BLaER1 (cell line): ENCODE results near the gene RETREG3.
"Not testable (repeated sequence)": the region's sequence is repeated elsewhere in the genome, so short reads cannot be mapped to it uniquely, and the experiment has no call there.

Experiments used
- H3K27ac ChIP-seq: shearing (Covaris generic); formaldehyde crosslinking; 2 replicates; pipeline ENCODE4 v1.8.1; 2022
- H3K27me3 ChIP-seq: shearing (Covaris generic); formaldehyde crosslinking; 2 replicates; pipeline ENCODE4 v1.8.1; 2022
- H3K36me3 ChIP-seq: shearing (Covaris generic); formaldehyde crosslinking; 2 replicates; pipeline ENCODE4 v1.8.1; 2022
- H3K4me1 ChIP-seq: shearing (Covaris generic); formaldehyde crosslinking; 2 replicates; pipeline ENCODE4 v1.8.1; 2022
- H3K4me2 ChIP-seq: shearing (Covaris generic); formaldehyde crosslinking; 2 replicates; pipeline ENCODE4 v1.8.1; 2022
- H3K4me3 ChIP-seq: shearing (Covaris generic); formaldehyde crosslinking; 2 replicates; pipeline ENCODE4 v1.8.1; 2022
- H3K9ac ChIP-seq: shearing (Covaris generic); formaldehyde crosslinking; 2 replicates; pipeline ENCODE4 v1.8.1; 2022
- H3K9me3 ChIP-seq: shearing (Covaris generic); formaldehyde crosslinking; 2 replicates; pipeline ENCODE4 v1.8.1; 2022
- H4K20me1 ChIP-seq: shearing (Covaris generic); formaldehyde crosslinking; 2 replicates; pipeline ENCODE4 v1.8.1; 2022
- Cebpa-rat ChIP-seq: shearing (Covaris generic); IDR thresholded peaks from 2 replicates; pipeline ENCODE4 v1.8.1; 2022

RETREG3 gene

DNA sequence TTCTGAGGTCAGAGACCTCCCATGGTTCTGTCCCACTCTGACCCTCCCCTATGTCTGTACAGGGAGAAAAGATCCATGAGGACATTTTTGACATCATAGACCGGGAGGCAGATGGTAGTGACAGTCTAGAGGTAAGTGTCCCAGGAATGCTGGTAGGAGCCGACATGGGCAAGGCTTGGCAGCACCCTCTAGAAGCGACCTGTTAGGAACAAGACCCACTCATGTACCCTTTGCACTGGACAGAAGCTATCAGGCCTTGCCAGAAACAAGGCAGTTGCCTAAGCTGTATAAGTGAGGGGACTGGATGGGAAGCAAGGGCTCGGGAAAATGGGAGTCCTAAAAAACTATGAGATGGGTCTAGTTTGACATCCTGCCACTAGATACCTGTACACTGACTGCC lies 2.8 kb upstream of the RETREG3 start:
- Histone ChIP-seq H3K4me2 (no peak overlapping the region), H3K27me3 (no peaks in the 10 kb centered on the region), H3K4me1 (peaks cover 32% of the 10 kb centered on the region), H3K36me3 (peaks cover 46% of the 10 kb centered on the region), H3K27ac (no peak overlapping the region), H3K4me3 (no peak overlapping the region), H3K9me3 (no peaks in the 10 kb centered on the region), H3K9ac (no peak overlapping the region), H4K20me1 (peaks cover 20% of the 10 kb centered on the region)
- TF ChIP-seq Cebpa-rat = no peak

- not testable (repeated sequence) for H3K27me3 ChIP-seq, H3K9me3 ChIP-seq
- Histone ChIP-seq H4K20me1 (peaks cover 39% of the 10 kb centered on the region), H3K9ac (peak overlapping the region; percentile 94), H3K36me3 (peaks cover 35% of the 10 kb centered on the region), H3K4me3 (peak overlapping the region; percentile 98), H3K27ac (peak overlapping the region; percentile 88), H3K4me1 (peaks cover 38% of the 10 kb centered on the region), H3K4me2 (peak overlapping the region; percentile 84)
These were observed 934 bp upstream of the RETREG3 start for GRCh38 chr17:42609814-42610801.

DNA sequence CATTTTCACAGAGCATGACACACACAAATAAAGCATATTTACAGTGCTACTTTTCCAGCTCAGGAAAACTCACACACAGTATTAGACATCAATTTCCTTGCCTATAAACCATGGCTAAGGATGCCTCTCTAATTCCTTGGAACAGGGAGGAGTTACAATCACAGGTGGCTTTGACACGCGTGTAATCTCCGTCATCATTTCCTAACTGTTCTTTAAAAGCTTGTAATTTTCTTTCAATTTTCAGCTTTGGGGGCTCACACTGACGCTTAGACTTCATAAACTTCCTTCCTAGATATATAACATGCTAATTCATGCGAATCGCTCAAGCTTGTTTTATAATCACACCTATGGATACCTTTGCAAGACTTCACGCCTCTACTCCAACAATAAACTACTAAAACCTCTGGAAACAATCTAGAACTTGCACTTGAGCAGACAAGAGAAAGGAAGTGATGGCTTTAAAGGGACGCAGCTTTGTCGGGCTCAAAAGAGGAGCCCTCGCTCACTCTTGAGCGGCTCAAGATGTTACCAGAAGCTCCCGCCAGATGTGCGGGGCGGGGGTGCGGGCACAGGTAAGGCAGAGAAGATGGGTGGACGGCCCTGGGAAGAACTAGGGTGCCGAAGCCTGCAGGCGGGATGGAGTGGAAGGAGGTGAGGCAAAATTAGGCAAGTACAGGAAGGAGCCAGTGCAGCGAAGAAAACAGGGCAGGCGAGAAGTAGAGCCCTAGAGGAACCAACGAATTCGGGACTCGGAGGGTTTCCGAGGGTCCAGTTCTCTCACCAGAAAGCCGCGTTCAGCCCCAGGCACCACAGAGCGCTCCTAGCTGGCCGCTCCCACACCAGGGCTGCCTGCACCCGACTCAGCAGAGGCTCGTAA lies 631 bp downstream of the RETREG3 start:
- Histone ChIP-seq H4K20me1 (peaks cover 54% of the 10 kb centered on the region), H3K4me1 (peaks cover 41% of the 10 kb centered on the region), H3K27ac (peak overlapping the region; percentile 92), H3K4me3 (peak overlapping the region; percentile 98), H3K9me3 (no peaks in the 10 kb centered on the region), H3K9ac (peak overlapping the region; percentile 95), H3K36me3 (peaks cover 26% of the 10 kb centered on the region), H3K4me2 (peak overlapping the region; percentile 93), H3K27me3 (no peaks in the 10 kb centered on the region)
- TF ChIP-seq Cebpa-rat = no peak

GRCh38 chr17:42607769-42608168 lies 1.4 kb downstream of the RETREG3 start:
- Histone ChIP-seq H3K4me2 (peak overlapping the region; percentile 93), H3K27me3 (no peaks in the 10 kb centered on the region), H3K36me3 (peaks cover 19% of the 10 kb centered on the region), H3K4me1 (peaks cover 47% of the 10 kb centered on the region), H3K9ac (peak overlapping the region; percentile 95; the same call in 1 of the 2 replicates), H3K4me3 (peak overlapping the region; percentile 98), H3K9me3 (no peaks in the 10 kb centered on the region), H4K20me1 (peaks cover 62% of the 10 kb centered on the region), H3K27ac (0 out of 2 replicates have a peak overlapping the region, but pooled peaks have one; percentile 92)
- TF ChIP-seq Cebpa-rat = no peak

DNA sequence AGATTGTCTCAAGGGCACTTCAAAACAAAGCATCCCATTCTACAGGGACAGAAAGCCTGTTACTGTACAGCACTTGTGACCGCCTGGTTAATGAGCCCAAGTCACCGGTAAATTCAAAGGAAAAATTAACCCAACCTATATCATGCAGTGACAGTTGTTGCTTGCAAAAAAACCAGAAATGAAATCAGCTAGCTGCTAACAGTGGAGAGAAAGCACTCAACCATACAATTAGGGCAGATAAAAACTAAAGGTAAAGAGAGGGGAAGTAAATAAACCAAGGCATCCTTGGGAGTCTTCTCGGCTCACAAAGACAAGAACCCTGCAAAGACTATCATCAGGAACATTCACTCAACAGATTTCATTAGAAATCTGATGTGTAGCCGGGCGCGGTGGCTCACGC lies 5.9 kb downstream of the RETREG3 start:
- no peaks in the 10 kb centered on the region for H3K9me3 ChIP-seq
- H4K20me1 ChIP-seq = peaks cover 93% of the 10 kb centered on the region
- no peak overlapping the region for H3K4me3 ChIP-seq
- no peaks in the 10 kb centered on the region for H3K27me3 ChIP-seq
- H3K4me1 ChIP-seq = peaks cover 52% of the 10 kb centered on the region
- no peak overlapping the region for H3K4me2 ChIP-seq
- peaks cover 16% of the 10 kb centered on the region for H3K36me3 ChIP-seq
- no peak for TF ChIP-seq Cebpa-rat
- H3K27ac ChIP-seq = no peak overlapping the region
- no peak overlapping the region for H3K9ac ChIP-seq

- no peak for TF ChIP-seq Cebpa-rat
- Histone ChIP-seq H3K9ac (peak overlapping the region; percentile 39), H3K27me3 (no peaks in the 10 kb centered on the region), H4K20me1 (peaks cover 83% of the 10 kb centered on the region), H3K4me2 (peak overlapping the region; percentile 77), H3K36me3 (peaks cover 40% of the 10 kb centered on the region), H3K4me1 (peaks cover 30% of the 10 kb centered on the region), H3K27ac (peak overlapping the region; percentile 53; the same call in 1 of the 2 replicates), H3K9me3 (no peaks in the 10 kb centered on the region), H3K4me3 (no peak overlapping the region)
These were observed 10.3 kb downstream of the RETREG3 start for GRCh38 chr17:42598905-42599304.

GRCh38 chr17:42596386-42596785 lies 12.8 kb downstream of the RETREG3 start:
- H3K4me2 ChIP-seq = no peak overlapping the region
- no peak overlapping the region for H3K9ac ChIP-seq
- H3K4me1 ChIP-seq = peaks cover 21% of the 10 kb centered on the region
- no peaks in the 10 kb centered on the region for H3K27me3 ChIP-seq
- H3K27ac ChIP-seq = no peak overlapping the region
- H3K9me3 ChIP-seq = no peaks in the 10 kb centered on the region
- TF ChIP-seq Cebpa-rat = no peak
- no peak overlapping the region for H3K4me3 ChIP-seq
- peaks cover 84% of the 10 kb centered on the region for H4K20me1 ChIP-seq
- peaks cover 55% of the 10 kb centered on the region for H3K36me3 ChIP-seq

- Histone ChIP-seq H3K4me2 (no peak overlapping the region), H3K27me3 (no peaks in the 10 kb centered on the region), H4K20me1 (peaks cover 56% of the 10 kb centered on the region), H3K4me1 (no peaks in the 10 kb centered on the region), H3K4me3 (no peak overlapping the region), H3K9ac (no peak overlapping the region), H3K36me3 (peaks cover 86% of the 10 kb centered on the region), H3K9me3 (no peaks in the 10 kb centered on the region), H3K27ac (no peak overlapping the region)
- no peak for TF ChIP-seq Cebpa-rat
These were observed 17.8 kb downstream of the RETREG3 start for GRCh38 chr17:42591411-42591810.

- Histone ChIP-seq H3K27me3 (no peaks in the 10 kb centered on the region), H3K9me3 (no peaks in the 10 kb centered on the region), H3K9ac (no peak overlapping the region), H3K27ac (no peak overlapping the region), H3K4me2 (no peak overlapping the region), H3K4me3 (no peak overlapping the region), H3K4me1 (no peaks in the 10 kb centered on the region), H3K36me3 (peaks cover 87% of the 10 kb centered on the region), H4K20me1 (peaks cover 56% of the 10 kb centered on the region)
- TF ChIP-seq Cebpa-rat = no peak
These were observed 18.3 kb downstream of the RETREG3 start for GRCh38 chr17:42590886-42591285.
